Activated B cell treated with CpG ODN at 0.5 μM for 24 hours (primary cell): ENCODE measurements around the gene TMEM87B. TPM values are rescaled to one million over a fixed set of nuclear protein-coding genes. Genes with fewer than 3 reads are reported as not detected.

Experiments used
- ATAC-seq: fragments of 200-7000 bp; cut with Tn5 transposase; one replicate; pipeline ENCODE4 v1.10.0; 2021; ENCODE audit warnings: low read depth, mild to moderate bottlenecking, moderate library complexity
- CTCF ChIA-PET: fragments of 350-600 bp; sonication (Branson Sonifier 250); formaldehyde crosslinking; loops from one replicate; lab custom pipeline; 2021; ENCODE audit warnings: antibody characterized with exemption; lab: Charles Lee
- POLR2A ChIA-PET: fragments of 350-600 bp; sonication (Branson Sonifier 250); formaldehyde crosslinking; loops from one replicate; lab custom pipeline; 2021; ENCODE audit warnings: antibody characterized with exemption; lab: Charles Lee
- DNase-seq: peaks from one replicate; pipeline ENCODE4 v3.0.0; 2022
- H3K27ac Mint-ChIP-seq: one replicate; pipeline ENCODE4 v1.8.0; 2020; ENCODE audit warnings: mixed read lengths
- H3K27me3 Mint-ChIP-seq: one replicate; pipeline ENCODE4 v1.8.0; 2021; ENCODE audit warnings: mixed read lengths
- H3K36me3 Mint-ChIP-seq: one replicate; pipeline ENCODE4 v1.8.0; 2021; ENCODE audit warnings: low read depth, mixed read lengths
- H3K4me1 Mint-ChIP-seq: one replicate; pipeline ENCODE4 v1.8.0; 2021; ENCODE audit warnings: mixed read lengths
- H3K4me3 Mint-ChIP-seq: one replicate; pipeline ENCODE4 v1.8.0; 2020; ENCODE audit warnings: mild to moderate bottlenecking, mixed read lengths
- H3K9me3 Mint-ChIP-seq: one replicate; pipeline ENCODE4 v1.8.0; 2020; ENCODE audit warnings: mixed read lengths
- intact Hi-C: fragments of 100-400 bp; cut with micrococcal nuclease; formaldehyde crosslinking; loops from one replicate; pipeline ENCODE4 v1.15.1; 2024
- total RNA-seq: library from RNA; stranded (reverse); gene quantifications from 2 replicates; pipeline ENCODE4 v1.2.3, GENCODE V29; 2022
- TF ChIP-seq, protein P1 (sequence below): fragments of 200-600 bp; IDR thresholded peaks from one replicate; pipeline ENCODE4 v1.8.0; 2022; ENCODE audit warnings: antibody characterized with exemption, mild to moderate bottlenecking

Gene TMEM87B
- total RNA-seq, 1 donor from 2014 or later = 19.8 TPM

DNA sequence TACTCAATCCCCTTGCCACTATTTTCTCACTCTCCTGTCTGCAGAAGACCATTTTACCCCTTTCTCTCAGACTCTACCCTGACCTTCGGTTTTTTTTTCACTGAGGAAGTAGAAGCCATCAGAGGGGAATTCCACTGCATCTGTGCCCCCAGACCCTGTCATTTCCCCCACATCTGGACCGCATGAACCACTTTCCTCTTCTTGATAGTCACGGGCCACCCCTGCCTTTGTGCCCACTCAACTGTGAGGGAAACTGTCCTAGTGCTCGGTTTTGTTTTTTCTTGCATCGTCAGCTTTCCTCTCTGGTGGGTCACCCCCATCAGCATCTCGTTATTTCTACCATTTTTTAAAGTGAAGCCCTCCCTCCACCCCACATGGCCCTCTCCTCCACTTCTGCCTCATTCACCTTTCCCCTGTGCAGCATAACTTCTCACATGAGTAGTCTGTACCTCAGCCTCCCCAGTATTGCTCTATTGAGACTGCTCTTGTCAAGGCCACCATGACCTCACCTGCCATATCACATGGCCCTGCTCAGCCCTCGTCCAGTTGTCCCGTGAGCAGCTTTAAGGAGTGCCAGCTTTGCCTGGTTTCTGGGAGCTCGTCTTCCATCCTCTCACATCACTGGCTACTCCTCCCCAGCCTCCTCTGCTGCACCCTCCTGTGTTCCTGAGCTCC is 32.4 kb downstream of the TMEM87B start:
- H3K36me3 Mint-ChIP-seq = peaks cover 81% of the 10 kb centered on the region
- POLR2A ChIA-PET = interaction anchor here (0.6 to 2.6 kb wide), 4 partner anchors 11 to 190 kb away, joined by 3 to 21 read pairs (median 8); partner anchors contain the start of gene TMEM87B

GRCh38 chr2:112089375-112089774 is 34.3 kb downstream of the TMEM87B start:
- Mint-ChIP-seq H3K36me3 (peaks cover 74% of the 10 kb centered on the region), H3K9me3 (no peaks in the 10 kb centered on the region), H3K4me1 (peaks cover 30% of the 10 kb centered on the region), H3K4me3 (no peak overlapping the region), H3K27ac (no peak overlapping the region), H3K27me3 (no peaks in the 10 kb centered on the region)
- DNase-seq (no peak), ATAC-seq (no peak)
- intact Hi-C loops = no loop called here
- ChIA-PET POLR2A (no interaction called here), CTCF (no interaction called here)
- TF ChIP-seq, protein P1, sequence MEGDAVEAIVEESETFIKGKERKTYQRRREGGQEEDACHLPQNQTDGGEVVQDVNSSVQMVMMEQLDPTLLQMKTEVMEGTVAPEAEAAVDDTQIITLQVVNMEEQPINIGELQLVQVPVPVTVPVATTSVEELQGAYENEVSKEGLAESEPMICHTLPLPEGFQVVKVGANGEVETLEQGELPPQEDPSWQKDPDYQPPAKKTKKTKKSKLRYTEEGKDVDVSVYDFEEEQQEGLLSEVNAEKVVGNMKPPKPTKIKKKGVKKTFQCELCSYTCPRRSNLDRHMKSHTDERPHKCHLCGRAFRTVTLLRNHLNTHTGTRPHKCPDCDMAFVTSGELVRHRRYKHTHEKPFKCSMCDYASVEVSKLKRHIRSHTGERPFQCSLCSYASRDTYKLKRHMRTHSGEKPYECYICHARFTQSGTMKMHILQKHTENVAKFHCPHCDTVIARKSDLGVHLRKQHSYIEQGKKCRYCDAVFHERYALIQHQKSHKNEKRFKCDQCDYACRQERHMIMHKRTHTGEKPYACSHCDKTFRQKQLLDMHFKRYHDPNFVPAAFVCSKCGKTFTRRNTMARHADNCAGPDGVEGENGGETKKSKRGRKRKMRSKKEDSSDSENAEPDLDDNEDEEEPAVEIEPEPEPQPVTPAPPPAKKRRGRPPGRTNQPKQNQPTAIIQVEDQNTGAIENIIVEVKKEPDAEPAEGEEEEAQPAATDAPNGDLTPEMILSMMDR = no peak

More for the DNA sequence above, 32.4 kb downstream of the TMEM87B start:
- intact Hi-C loops = loop anchor here (1.0 kb wide), 1 partner anchor 32 kb away; the partner anchor contains the start of gene TMEM87B
- no peaks in the 10 kb centered on the region for H3K27me3 Mint-ChIP-seq
- peak overlapping the region; percentile 69 for H3K4me3 Mint-ChIP-seq
- peak overlapping the region; percentile 94 for H3K27ac Mint-ChIP-seq
- CTCF ChIA-PET = no interaction called here
- ATAC-seq = peak; percentile 96
- DNase-seq = peak; percentile 36
- H3K4me1 Mint-ChIP-seq = peaks cover 30% of the 10 kb centered on the region
- no peaks in the 10 kb centered on the region for H3K9me3 Mint-ChIP-seq
- TF ChIP-seq, protein P1 = no peak

DNA sequence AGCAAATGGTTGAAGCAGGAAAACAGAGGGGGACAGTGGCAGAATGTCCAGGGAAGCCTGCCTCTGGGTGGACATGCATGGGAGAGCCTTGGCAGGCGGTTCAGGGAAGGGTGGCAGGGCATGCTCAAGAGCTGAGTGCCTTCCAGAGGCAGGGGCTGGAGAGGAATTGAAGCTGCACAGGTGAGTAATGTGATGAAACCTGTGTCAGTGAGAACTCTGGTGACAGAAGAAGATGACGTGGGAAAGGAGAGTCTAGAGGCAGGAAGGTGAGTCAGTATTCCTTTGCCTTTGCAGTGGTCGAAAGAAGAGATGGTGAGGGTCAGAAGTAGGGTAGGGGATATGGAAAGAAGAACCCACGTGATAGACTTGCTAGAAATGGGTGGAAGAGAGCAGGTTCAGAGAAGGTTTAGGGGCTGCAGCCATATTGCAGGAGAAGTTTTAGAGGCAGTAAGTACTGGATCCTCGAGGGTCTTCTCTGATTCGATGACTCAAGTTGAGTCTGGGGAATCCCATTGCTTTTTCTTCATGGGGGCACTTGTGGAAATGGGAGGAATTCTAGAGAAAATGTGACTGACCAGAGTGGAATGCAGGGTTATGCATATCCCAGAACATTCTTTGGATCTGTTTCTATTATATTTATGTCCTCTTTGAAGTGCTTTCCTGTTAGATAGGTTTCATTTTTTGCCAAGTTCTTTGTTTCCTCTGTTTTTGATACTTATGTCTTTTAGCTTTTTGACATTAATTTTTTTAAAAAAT is 37.4 kb downstream of the TMEM87B start:
- Mint-ChIP-seq H3K27ac (peak overlapping the region; percentile 7), H3K4me1 (peaks cover 20% of the 10 kb centered on the region), H3K36me3 (peaks cover 65% of the 10 kb centered on the region), H3K4me3 (no peak overlapping the region), H3K9me3 (no peaks in the 10 kb centered on the region), H3K27me3 (no peaks in the 10 kb centered on the region)
- TF ChIP-seq, protein P1 = no peak
- POLR2A ChIA-PET = interaction anchor here (1.0 kb wide), 1 partner anchor 9 kb away, joined by 3 read pairs; no protein-coding TSS in a partner anchor
- DNase-seq = no peak
- CTCF ChIA-PET = no interaction called here
- no peak for ATAC-seq
- intact Hi-C loops = no loop called here

- CTCF ChIA-PET = no interaction called here
- H3K9me3 Mint-ChIP-seq = no peaks in the 10 kb centered on the region
- H3K4me3 Mint-ChIP-seq = no peak overlapping the region
- TF ChIP-seq, protein P1 = no peak
- peak overlapping the region; percentile 31 for H3K27ac Mint-ChIP-seq
- H3K27me3 Mint-ChIP-seq = no peaks in the 10 kb centered on the region
- POLR2A ChIA-PET = interaction anchor here (1.0 kb wide), 1 partner anchor 9 kb away, joined by 3 read pairs; no protein-coding TSS in a partner anchor
- DNase-seq (no peak), ATAC-seq (no peak)
- intact Hi-C loops = no loop called here
- peaks cover 68% of the 10 kb centered on the region for H3K36me3 Mint-ChIP-seq
- H3K4me1 Mint-ChIP-seq = peaks cover 13% of the 10 kb centered on the region
Measured at GRCh38 chr2:112093216-112093615, 38.1 kb downstream of the TMEM87B start.

DNA sequence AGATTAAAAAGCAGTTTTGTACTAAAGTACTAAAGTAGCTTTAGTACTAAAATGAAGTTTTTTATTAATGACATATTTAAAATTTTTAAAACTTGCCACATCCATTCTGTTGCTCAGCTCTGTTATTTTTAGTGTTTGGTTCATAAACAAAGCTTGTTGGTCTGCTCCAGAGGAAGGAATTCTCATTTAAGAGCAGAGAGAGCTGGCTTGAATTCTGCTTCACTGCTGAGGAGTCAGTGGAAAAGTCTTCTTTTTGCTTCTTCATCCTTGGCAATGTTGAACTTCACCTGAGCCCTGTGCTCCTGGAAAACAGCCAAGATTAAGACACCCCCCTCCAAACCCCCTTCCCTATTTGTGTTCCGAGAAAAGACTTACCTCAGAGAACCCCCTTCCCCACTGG is 40.6 kb downstream of the TMEM87B start:
- peaks cover 64% of the 10 kb centered on the region for H3K36me3 Mint-ChIP-seq
- POLR2A ChIA-PET = interaction anchor here (0.6 kb wide), 1 partner anchor 1618 kb away, joined by 6 read pairs; no protein-coding TSS in a partner anchor
- TF ChIP-seq, protein P1 = no peak
- no peaks in the 10 kb centered on the region for H3K9me3 Mint-ChIP-seq
- H3K27me3 Mint-ChIP-seq = no peaks in the 10 kb centered on the region
- intact Hi-C loops = no loop called here
- no peak overlapping the region for H3K27ac Mint-ChIP-seq
- CTCF ChIA-PET = no interaction called here
- H3K4me1 Mint-ChIP-seq = peaks cover 9% of the 10 kb centered on the region
- DNase-seq = no peak
- ATAC-seq = no peak
- H3K4me3 Mint-ChIP-seq = no peak overlapping the region
